Skin epidermis (tissue), 12 donors: ENCODE measurements around the gene TGIF1.
"Not testable (repeated sequence)": the region's sequence is repeated elsewhere in the genome, so short reads cannot be mapped to it uniquely, and the experiment has no call there.

ENCODE experiments used
- H3K27ac ChIP-seq, 21 experiments: fragments of 200-600 bp; sonication (generic) in 11 of 21; one replicate each; pipeline ENCODE4 v1.5.0; 2020; ENCODE audit warnings: mild to moderate bottlenecking in 3 of 21, inconsistent platforms in 2 of 21, moderate library complexity in 2 of 21
- H3K4me3 ChIP-seq, 7 experiments: fragments of 200-600 bp; sonication (generic) in 2 of 7; one replicate each; pipeline ENCODE4 v1.5.0; 2020; ENCODE audit warnings: inconsistent platforms in 2 of 7, mild to moderate bottlenecking in 2 of 7, moderate library complexity in 1 of 7

TGIF1 gene

DNA sequence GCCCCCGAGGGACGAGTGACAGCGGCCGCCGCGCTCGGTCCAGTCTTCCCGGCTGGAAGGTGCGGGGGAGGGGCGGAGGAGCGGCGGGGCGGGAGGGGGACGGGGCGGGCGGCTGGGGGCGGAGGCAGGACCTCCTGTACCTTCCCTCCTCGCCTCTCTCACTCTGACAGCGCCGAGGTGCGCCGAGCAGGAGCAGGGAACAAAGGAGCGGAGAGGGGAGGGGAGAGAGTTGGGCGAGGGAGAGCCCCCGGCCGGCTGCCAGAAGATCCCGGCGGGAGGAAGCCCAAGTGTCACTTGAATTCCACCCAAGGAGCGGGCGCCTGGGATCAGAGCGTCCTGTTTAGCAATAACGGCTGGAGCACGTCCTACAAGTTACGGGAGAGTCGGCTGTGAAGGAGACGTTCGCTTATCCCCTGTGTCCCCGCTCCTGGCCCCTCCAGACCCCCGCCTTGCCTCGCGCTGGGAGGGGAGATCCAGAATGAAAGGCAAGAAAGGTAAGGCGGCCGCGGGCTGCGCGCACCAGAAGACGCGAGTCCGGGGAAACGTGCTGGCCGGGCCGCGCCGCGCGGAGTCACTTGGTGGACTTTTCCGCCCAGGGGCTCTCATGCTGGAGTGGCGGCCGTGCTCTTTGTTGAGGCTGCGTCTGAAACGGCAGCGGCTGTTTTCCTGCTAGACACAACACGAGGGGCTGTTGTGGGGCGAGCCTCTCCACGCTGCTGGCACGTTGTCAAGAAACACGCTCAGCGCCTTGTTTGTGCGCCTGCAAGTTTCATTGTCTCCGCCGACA is at the start of gene TGIF1:
Gene TGIF1, plus strand, starts transcription at position 161 of the 787 bp plus-strand sequence. Its CDS starts 318 bp downstream, at position 479.
- peak within 1 kb of the TSS; percentile 60 to 87 (median 80) for H3K4me3 ChIP-seq
- H3K27ac ChIP-seq, result peak within 1 kb of the TSS; percentile 86 to 100 (median 99)

DNA sequence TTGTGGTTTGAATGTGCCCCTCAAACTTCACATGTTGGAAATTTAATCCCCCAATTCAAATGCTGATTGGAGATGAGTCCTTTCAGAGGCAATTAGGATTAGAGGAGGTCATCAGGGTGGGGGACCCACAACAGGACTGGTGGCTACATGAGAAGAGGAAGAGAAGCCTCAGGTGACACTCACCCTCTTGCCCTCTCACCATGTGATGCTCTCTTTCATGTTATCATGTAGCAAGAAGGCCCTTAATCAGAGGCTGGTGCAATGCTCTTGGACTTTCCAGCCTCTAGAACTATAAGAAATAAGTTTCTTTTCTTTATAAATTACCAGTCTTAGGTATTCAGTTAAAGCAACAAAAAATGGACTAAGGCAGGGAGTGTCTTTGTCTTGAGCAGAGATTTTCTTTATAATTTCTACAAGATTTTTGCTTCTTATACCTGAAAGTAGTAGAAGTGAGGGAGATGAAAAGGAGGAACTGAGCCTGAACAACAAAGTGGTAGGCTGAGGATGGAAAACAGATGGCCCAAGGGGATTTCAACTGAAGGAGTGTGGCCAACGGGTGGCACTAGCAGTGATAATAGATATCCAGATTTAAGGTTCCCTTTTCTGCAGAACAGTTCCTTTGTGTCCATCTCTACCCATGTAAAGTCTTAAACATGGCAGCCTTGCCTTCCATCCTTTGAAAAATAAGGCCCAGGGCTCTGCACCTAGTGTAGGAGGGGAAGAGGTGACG is 49.2 kb upstream of the TGIF1 start:
- Histone ChIP-seq H3K27ac (no peak overlapping the region), H3K4me3 (no peak overlapping the region)

DNA sequence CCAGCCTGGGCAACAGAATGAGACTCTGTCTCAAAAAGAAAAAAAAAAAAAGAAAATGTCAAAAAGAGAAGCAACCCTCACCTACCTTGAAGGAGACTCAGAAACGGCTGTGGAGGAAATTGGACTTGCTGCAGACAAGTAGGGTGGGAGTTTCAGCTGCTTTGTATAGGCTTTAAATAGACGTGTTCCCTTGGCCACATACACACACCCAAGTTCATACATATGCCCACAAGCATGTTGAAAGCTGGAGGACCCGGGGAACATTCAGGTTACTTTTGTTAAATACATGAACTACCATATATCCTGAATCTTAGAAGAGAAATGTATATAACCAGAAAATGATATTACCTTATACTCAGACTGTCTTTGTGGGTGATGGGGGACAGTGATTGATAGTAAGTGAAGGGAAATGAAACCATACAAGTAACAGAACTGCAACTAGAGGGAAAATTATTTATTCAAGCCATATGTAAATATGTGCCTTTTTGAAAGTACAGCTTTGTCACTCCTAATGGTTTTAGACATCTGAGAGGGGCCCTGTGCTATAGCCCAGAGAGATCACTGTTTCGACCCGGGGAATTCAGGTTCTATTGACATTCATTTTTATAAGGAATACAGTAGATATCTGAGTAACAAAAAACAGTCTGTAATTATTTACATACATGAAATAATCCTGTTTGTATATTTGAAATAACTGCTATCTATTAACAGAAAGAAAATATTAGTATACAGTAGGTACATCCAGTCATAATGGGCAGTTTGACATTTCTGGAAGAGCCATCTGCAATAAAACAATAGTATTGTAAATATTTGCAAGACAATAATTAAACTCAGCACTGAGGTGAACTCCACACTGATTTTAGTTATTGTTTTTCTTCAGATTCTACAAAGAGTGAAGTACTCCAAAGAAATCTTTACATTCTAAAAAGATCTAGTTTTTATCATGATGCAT is 48.0 kb upstream of the TGIF1 start:
- H3K4me3 ChIP-seq, result no peak overlapping the region
- H3K27ac ChIP-seq, result no peak overlapping the region

DNA sequence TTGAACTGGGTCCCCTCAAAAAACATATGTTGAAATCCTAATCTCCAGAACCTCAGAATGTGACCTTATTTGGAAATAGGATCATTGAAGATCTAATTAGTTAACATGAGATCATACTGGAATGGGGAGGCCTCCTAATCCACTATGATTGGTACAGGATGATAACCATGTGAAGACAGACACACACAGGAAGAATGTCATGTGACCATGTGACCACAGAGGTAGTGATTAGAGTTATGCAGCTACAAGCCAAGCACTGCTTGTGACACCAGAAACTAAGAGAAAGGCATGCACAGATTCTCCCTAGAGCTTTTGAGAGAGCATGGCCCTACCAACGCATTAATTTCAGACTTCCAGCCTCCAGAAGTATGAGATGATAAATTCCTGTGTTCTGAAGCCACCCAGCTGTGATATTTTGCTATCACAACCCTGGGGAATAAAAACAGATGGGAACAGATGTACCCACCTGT is 47.0 kb upstream of the TGIF1 start:
- H3K27ac ChIP-seq, result no peak overlapping the region
- H3K4me3 ChIP-seq, result no peak overlapping the region

DNA sequence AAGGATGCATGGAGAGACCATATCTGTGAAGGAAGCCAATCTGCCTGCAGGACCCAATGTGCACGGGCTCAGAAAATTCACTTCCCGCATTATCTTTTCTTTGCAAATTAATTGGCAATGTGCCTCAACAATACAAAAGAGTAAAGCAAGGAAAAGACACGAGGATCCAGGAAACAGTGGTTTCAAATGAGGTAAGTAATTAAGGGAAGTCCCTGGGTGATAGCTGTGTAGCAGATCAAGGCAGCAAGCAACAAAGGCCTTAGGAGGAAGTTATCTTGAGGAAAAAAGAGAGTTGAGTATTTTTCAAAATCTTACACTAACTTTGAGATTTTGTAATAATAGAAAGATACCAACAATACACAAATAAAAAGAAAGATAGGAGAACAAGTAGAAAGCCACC is 44.3 kb upstream of the TGIF1 start:
- Histone ChIP-seq H3K27ac (no peak overlapping the region), H3K4me3 (no peak overlapping the region)

DNA sequence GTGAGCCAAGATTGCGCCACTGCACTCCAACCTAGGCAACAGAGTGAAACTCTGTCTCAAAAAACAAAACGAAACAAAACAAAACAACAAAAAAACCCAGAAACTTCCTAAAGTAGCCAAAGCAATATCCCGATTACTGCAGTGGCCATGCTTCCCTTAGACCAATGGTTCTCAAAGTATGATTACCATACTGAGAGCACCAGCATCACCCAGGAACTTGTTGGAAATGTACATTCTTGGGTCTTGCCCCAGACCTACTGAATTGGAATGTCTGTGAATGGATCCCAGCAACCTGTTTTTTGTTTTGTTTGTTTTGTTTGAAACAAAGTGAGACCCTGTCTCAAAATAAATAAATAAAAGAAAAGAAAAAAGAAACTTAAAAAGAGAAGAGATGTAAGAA is 41.9 kb upstream of the TGIF1 start:
- H3K27ac ChIP-seq, result no peak overlapping the region
- H3K4me3 ChIP-seq, result no peak overlapping the region

DNA sequence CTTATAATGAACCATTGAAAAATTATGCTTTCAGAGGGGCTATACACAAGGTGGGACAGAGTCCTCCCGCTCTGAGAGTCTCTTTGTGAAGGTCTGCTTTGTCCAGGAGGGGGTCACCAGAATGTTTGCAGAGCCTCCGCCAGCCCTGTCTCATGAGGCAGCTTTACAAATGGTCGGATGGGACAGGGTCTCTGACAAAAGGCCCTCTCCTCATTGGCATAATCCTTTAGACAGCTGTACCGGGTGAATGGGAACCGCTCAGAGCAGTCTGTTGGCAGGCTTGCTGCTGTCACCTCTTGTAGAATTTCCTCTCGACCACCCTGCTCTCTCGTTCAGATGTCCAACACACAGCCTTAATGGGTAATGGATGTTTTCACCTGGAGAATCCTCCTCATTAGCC is 40.2 kb upstream of the TGIF1 start:
- no peak overlapping the region for H3K27ac ChIP-seq

DNA sequence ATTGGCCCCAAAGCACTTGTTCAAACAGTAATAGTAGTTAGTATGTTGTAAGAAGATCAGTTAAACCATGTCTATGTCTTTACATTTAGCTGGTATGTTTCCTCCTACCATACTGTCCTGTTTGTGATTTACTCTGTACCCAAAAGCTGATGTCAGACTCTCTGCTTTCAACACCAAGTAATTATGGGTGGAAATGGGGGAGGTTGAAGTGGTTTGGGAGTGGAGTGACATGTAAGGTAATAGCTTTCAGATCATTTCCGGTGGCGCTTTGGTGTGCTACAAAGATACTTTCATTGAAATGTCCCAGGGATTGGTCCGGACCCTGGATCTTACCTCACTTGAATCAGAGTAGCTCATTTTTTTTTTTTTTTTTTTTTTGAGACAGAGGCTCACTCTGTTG is 39.7 kb upstream of the TGIF1 start:
- no peak overlapping the region for H3K4me3 ChIP-seq
- H3K27ac ChIP-seq, result no peak overlapping the region

More for the DNA sequence above, 40.2 kb upstream of the TGIF1 start:
- H3K4me3 ChIP-seq, result no peak overlapping the region

DNA sequence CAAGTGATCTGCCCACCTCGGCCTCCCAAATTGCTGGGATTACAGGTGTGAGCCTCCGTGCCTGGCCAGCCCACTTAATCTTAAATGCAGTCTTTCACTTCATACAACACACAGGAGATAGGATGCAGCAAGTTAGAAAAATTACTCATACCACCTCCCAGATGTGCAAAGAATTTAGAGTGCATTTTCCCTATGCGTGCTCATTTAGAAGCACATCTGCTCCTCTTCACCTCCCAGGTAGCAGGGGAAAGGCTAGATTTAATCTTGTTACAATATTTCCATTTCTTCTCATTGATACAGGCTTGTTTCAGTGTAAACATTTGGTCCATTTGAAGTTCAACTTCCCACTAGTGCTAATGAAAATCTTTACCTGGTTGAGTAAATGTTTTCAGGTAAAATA is 39.1 kb upstream of the TGIF1 start:
- H3K4me3 ChIP-seq, H3K27ac ChIP-seq: not testable (repeated sequence)

DNA sequence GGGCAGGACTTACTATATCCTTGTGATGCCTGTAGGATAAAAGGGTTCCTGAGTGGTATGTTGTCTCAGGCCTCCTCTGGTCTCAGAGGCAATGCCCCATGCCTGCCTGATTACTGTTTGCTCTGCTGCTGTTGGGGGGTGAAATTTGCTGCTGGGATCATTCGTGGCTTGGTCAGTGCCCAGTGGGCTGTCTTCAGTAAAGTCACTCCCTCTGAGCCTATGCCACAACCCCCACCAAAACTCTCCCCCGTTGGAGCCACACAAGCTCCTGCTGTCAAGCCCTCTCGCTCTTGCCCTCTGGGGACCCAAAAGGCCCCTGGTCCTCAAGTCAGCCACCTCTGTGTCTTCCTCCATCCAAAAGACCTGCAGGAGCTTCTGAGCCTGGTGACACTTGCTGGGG is 38.6 kb upstream of the TGIF1 start:
- Histone ChIP-seq H3K27ac (peak overlapping the region in 6 of 21 experiments; percentile 51 to 78 (median 72)), H3K4me3 (peak overlapping the region in 4 of 7 experiments; percentile 21 to 36 (median 28))

DNA sequence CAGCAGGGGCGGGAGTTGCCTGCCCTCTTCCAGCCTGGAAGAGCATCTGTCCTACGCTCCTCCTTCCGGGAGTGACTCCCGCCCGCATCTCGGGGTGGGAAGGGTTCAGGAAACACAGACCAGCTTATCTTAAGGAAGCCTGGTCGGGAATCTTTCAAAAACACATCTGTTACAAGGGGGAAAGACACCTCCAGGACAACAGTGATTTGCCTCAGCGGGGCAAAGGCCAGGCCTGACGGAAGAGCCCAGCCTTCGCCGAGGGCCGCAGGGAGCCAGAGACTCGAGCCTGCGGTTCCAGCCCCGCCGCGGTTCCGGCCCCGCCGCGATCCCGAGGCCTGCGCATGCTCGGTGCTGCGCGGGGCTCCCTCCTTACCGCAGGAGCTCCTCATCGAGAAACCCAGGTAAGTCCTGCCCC is 38.1 kb upstream of the TGIF1 start:
- peak overlapping the region in 14 of 21 experiments; percentile 36 to 78 (median 64) for H3K27ac ChIP-seq
- H3K4me3 ChIP-seq, result peak overlapping the region; percentile 11 to 36 (median 28)

DNA sequence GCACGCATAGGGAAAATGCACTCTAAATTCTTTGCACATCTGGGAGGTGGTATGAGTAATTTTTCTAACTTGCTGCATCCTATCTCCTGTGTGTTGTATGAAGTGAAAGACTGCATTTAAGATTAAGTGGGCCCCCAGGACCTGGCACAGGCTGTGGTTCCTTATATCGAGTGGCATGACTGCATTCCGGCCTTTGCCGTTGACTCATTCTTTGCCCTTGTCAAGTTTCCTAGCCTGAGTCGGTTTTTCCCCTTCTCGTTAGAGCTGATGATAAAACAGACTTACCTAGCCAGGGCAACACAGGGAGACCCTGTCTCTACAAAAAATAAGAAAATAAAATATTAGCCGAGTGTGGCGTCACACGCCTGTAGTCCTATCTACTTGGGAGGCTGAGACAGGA is 37.4 kb upstream of the TGIF1 start:
- not testable (repeated sequence) for H3K27ac ChIP-seq
- H3K4me3 ChIP-seq, result peak overlapping the region in 2 of 7 experiments; percentile 11 to 31

DNA sequence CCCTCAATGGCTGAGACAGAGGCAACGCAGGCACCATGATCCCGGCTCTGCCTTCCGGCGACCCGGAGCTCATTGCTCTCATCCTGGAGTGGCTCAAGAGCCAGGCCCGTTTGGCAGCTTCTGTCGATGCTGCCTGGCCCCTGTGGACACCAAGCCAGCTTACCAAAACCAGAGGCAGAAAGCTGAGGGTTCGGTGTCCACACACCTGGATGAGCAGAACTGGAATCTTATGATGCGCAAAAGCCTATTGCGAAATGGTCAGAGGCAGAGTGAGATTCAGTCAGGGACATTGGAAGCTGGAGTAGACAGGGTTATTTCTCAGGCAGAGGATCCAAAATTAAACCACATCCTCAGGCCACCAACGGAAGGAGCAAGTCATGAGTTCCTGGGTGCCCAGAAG is 34.9 kb upstream of the TGIF1 start:
- Histone ChIP-seq H3K27ac (no peak overlapping the region), H3K4me3 (no peak overlapping the region)

DNA sequence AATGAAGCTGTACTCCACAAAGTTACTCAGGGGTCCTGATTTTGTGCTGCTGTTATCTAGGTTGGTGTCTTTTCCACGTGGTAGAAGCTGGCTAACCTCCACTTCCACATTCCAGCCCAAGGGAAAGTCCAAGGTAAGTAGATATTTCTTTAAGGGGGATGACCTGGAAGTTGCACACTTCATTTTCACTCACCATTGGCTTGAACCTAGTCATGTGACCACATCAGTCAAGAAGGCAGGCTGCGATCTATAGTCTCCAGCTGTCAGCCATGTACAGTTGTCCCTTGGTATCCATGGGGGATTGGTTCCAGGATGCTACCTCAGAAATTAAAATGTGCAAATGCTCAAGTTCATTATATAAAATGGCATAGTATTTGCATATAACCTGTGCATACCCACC is 31.9 kb upstream of the TGIF1 start:
- Histone ChIP-seq H3K4me3 (no peak overlapping the region), H3K27ac (no peak overlapping the region)

DNA sequence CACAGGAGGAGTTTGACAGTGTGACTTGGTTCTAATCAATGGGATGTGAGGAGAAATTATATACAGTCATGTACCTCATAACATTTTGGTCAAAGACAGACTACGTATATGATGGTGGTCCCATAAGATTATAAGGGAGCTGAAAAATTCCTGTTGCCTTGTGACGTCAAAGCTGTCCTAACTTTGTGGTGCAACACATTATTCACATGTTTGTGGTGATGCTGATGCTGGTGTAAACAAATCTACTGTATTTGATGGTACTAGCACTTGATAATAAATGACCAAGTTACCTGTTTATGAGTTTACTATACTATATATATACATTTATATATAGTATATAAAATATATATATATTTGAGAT is 29.1 kb upstream of the TGIF1 start:
- no peak overlapping the region for H3K27ac ChIP-seq
- no peak overlapping the region for H3K4me3 ChIP-seq

DNA sequence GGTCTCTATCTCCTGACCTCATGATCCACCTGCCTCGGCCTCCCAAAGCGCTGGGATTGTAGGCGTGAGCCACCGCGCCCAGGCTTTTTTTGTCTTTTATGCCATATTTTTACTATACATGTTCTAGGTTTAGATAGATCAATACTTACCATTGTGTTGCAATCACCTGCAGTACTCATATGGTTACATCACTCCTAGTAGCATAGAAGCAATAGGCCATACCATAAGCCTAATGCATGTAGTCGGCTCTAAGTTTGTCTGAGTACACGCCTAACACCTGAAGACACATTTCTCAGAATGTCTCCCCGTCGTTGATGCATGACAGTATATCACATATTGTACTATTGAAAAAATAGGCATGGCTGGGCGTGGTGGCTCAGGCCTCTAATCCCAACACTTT is 27.1 kb upstream of the TGIF1 start:
- no peak overlapping the region for H3K4me3 ChIP-seq
- no peak overlapping the region for H3K27ac ChIP-seq

DNA sequence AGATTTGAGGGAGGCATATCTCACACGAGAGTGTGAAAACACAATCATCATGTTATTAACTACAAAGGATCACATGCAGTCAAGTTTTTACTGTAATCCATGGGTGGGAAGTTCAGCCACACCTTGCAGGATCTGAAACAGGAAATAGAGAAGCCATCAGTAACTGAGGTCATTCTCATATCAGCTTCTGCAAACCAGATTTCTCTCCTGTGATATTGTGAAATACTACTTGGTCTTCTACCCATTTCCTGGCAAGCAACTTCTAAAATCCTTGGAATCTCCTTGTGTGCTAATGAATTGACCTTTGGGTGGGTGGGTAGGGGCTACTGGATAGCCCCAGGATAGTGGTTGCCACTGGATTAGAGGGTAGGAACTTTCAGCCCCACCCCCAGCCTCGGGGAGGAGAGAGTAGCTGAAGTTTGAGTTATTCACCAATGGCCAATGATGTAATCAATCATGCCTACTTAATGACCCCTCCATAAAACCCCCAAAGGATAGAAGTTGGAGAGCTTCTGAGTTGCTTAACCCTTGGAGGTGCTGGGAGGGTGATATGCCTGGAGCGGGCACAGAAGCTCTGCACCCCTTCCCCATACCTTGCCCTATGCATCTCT is 25.6 kb upstream of the TGIF1 start:
- no peak overlapping the region for H3K4me3 ChIP-seq
- no peak overlapping the region for H3K27ac ChIP-seq

DNA sequence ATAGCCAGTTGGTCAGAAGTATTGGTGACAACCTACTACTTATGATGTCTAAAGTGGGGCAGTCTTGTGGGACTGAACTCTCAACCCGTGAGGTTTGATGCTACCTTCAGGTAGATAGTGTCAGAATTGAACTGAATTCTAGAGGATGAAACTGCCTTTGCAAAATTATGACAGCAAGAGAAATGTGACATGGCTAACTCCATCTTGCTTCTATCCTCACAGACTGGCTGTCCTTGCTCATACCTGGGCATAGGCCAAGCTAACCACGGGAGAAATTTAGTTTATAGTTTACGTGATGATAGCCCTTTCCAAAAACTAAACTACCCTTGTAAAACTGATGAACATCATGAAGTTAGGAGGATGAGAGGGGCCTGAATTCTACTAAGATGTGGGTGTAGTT is 24.9 kb upstream of the TGIF1 start:
- no peak overlapping the region for H3K4me3 ChIP-seq
- no peak overlapping the region for H3K27ac ChIP-seq

DNA sequence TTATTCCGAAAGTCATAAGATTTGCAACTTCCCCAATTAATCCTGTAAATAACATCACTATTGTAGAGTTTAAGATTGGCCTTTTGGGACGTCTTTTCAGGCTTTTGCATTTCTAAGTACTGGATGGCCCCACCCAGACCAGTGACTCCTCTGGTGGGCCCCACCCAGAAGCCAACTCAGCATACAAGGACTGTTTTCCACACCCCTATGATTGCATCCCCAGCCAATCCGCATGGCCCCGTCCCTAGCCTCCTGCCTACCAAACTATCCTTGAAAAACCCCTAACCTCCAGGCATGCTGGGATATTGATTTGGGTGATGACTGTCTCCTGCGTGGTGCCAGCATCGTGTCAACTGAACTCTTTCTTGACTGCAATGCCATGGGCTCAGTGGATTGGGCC is 24.5 kb upstream of the TGIF1 start:
- Histone ChIP-seq H3K27ac (no peak overlapping the region), H3K4me3 (no peak overlapping the region)

DNA sequence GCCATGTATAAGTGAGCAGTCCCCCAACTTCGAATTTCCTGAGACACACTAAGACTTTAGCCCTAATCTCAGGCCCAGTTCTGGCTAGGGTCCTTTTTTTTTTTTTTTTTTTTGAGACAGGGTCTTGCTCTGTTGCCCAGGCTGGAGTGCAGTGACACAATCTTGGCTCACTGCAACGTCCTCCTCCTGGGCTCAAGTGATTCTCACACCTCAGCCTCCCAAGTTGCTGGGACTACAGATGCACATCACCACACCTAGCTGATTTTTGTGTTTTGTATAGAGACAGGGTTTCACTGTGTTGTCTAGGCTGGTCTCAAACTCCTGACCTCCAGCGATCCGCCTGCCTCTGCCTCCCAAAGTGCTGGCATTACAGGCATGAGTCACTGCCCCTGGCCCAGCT is 23.9 kb upstream of the TGIF1 start:
- Histone ChIP-seq H3K4me3 (no peak overlapping the region), H3K27ac (no peak overlapping the region)
